HEK293 (cell line): ENCODE results near the gene SYN1.

Experiments
- CTCF ChIP-seq: fragments of 450-650 bp; formaldehyde crosslinking; IDR thresholded peaks from 2 replicates; pipeline ENCODE4 v1.5.1; 2016; ENCODE audit warnings: missing biosample characterization, missing genetic modification characterization
- KLF16 ChIP-seq: fragments of 450-650 bp; formaldehyde crosslinking; IDR thresholded peaks from 2 replicates; pipeline ENCODE4 v1.5.1; 2017; ENCODE audit warnings: missing biosample characterization, missing genetic modification characterization
- PRDM6 ChIP-seq: fragments of 450-650 bp; formaldehyde crosslinking; IDR thresholded peaks from 2 replicates; pipeline ENCODE4 v1.5.1; 2017; ENCODE audit warnings: missing biosample characterization, missing genetic modification characterization
- ZBTB8A ChIP-seq: fragments of 450-650 bp; formaldehyde crosslinking; IDR thresholded peaks from 2 replicates; pipeline ENCODE4 v1.5.1; 2016; ENCODE audit warnings: missing biosample characterization, missing genetic modification characterization
- ZFP69B ChIP-seq: fragments of 450-650 bp; formaldehyde crosslinking; IDR thresholded peaks from 2 replicates; pipeline ENCODE4 v1.5.1; 2016; ENCODE audit warnings: missing biosample characterization, missing genetic modification characterization
- ZNF292 ChIP-seq: fragments of 450-650 bp; formaldehyde crosslinking; IDR thresholded peaks from 2 replicates; pipeline ENCODE4 v1.5.1; 2016; ENCODE audit warnings: low read depth, missing biosample characterization, missing genetic modification characterization, borderline replicate concordance
- ZNF350 ChIP-seq: fragments of 450-650 bp; formaldehyde crosslinking; IDR thresholded peaks from 2 replicates; pipeline ENCODE4 v1.5.0; 2017; ENCODE audit warnings: missing biosample characterization, mild to moderate bottlenecking, missing genetic modification characterization
- ZNF391 ChIP-seq: fragments of 450-650 bp; formaldehyde crosslinking; IDR thresholded peaks from 2 replicates; pipeline ENCODE4 v1.5.1; 2016; ENCODE audit warnings: low read depth, missing biosample characterization, missing genetic modification characterization, borderline replicate concordance
- ZNF600 ChIP-seq: fragments of 450-650 bp; formaldehyde crosslinking; IDR thresholded peaks from 2 replicates; pipeline ENCODE4 v1.5.1; 2016; ENCODE audit warnings: missing biosample characterization, missing genetic modification characterization
- ZNF704 ChIP-seq: fragments of 450-650 bp; formaldehyde crosslinking; IDR thresholded peaks from 2 replicates; pipeline ENCODE4 v1.5.1; 2016; ENCODE audit warnings: missing biosample characterization, missing genetic modification characterization
- ZNF777 ChIP-seq: fragments of 450-650 bp; formaldehyde crosslinking; IDR thresholded peaks from 2 replicates; pipeline ENCODE4 v1.5.1; 2017; ENCODE audit warnings: missing biosample characterization, missing genetic modification characterization, borderline replicate concordance
- ZSCAN30 ChIP-seq: fragments of 450-650 bp; IDR thresholded peaks from 2 replicates; pipeline ENCODE4 v1.5.1; 2018; ENCODE audit warnings: missing biosample characterization, mild to moderate bottlenecking, missing genetic modification characterization, moderate library complexity

GRCh38 chrX:47566841-47567240 is 52.8 kb downstream of the SYN1 start:
- TF ChIP-seq ZNF391 (tag by site-specific recombination) (no peak), CTCF (tag by site-specific recombination) (no peak), PRDM6 (tag by site-specific recombination) (no peak), ZNF777 (no peak), ZNF350 (no peak), ZNF704 (tag by site-specific recombination) (no peak), ZFP69B (tag by site-specific recombination) (no peak), ZNF600 (no peak), ZNF292 (tag by site-specific recombination) (no peak), ZSCAN30 (tag by site-specific recombination) (no peak), ZBTB8A (tag by site-specific recombination) (no peak), KLF16 (no peak)
